Hematopoietic multipotent progenitor cell treated with erythropoietin and hydrocortisone succinate and interleukin-3 and kit ligand, for 4 days (in vitro differentiated cells): ENCODE data around the gene AFF3.

Experiments
- DNase-seq: peaks from one replicate; pipeline ENCODE4 v3.0.0-alpha.2; 2015

The AFF3 gene

DNA sequence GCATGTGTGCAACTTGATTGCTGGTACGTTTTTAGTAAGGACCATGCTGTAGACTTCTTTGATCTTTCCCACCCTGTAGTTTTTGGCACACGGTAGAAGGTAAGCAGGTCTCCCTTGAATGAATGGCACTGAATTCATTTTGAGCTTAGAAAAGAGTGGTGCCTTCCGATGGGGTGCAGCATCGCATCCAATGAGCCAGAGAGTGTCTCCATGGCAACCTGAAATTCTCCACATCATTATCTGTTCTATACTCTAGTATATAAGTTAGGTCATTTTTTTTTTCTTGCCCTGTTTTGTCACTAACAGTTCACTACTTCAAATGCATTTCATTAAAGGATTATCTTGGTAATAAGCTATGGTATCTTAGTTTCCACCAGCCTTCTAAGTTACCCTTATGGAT is 571.4 kb downstream of the AFF3 start:
- no peak for DNase-seq

DNA sequence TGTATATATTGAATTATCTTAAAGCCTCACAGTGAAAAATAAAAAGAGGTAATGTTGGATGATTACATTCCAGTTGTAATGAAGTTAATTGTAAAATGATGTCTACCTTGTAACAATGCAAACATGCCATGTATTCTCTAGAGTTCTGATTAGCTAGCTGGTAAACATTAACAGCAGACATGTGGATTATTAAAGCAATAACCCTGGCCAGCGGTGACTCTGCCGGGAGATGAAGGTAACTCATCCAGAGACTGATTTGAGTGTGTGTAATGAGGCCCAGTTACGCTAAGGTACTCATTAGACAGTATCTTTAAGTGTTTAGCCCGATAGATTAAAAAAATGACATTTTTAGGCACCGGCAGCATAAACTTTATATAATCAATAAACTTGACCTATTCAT is 573.0 kb downstream of the AFF3 start:
- no peak for DNase-seq

DNA sequence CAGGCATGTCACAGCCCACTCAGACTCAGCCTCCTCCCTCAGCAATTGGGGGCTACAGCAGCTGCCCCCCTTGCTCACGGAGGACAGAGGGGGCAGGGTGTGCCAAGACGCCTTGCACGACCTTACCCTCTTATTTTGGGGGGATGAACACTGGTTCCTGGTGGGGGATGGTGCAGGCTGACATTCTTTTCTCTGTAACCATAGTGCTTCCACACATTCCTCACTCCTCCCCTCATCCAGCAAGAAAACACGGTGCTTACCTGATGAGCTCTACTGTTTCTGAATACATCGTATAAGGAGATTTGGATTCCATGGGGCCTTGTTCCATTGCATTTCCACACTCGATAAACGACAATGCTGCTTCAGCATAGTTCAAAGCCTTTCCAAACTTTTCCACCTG is 577.2 kb downstream of the AFF3 start:
- no peak for DNase-seq

DNA sequence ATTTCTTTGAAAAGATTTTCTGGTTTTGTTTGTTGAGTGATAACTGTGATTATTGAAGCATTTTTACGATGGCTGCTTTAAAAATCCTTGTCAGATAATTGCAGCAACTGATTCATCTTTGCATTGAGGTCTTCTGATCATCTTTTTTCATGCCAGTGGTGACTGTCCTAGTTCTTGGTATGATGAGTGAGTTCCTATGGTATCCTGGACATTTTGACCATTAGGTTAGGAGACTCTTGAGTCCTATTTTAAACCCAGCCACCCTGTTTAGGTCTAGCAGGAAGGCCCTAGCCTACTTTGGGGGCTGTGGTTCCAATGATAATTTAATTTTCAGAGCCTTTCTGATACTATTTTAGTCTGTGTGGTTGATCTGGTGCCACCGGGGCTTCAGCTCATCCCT is 579.9 kb downstream of the AFF3 start:
- no peak for DNase-seq

DNA sequence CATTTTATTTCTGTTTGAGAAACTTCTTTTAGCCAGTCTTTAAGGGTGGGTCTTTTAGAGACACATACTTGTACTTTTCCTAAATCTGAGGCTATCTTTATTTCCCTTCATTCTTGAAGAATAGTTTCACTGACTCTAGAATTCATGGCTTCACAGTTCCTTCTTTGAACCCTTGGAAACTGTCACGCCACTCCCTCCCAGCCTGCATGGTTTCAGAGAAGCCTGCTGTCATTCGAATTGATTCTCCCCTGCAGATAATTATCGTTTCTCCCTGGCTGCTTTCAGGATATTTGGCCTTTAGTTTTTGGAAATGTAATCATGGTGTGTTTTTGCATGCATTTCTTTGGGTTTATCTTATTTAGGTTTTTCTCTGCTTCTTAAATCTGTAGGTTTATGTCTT is 580.6 kb downstream of the AFF3 start:
- no peak for DNase-seq

DNA sequence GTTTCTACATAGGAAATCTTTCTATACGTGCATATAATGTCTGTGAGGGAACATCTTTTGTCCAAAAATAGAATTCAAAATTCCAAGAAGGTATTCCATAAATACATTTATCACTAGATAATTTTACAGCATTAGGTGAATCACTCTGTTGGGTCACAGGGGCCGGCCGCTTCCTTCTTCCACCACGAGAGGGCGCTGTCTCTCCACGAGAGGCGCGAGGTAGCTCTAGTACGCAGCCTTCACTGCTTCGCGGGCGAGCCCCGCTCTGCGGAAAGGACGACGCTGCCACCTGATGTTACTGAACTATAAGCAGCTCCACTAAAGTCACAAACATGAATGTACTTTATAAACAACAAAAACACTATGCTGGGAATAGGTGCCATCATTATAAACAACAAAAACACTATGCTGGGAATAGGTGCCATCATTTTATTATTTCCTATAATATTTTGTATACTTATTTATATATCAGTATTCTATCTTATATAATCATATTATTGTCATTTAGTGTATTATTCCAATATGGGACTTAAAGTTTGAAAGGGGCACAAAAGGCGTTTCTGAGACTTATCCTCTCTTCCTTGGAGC is 583.2 kb downstream of the AFF3 start:
- DNase-seq: peak; percentile 89

DNA sequence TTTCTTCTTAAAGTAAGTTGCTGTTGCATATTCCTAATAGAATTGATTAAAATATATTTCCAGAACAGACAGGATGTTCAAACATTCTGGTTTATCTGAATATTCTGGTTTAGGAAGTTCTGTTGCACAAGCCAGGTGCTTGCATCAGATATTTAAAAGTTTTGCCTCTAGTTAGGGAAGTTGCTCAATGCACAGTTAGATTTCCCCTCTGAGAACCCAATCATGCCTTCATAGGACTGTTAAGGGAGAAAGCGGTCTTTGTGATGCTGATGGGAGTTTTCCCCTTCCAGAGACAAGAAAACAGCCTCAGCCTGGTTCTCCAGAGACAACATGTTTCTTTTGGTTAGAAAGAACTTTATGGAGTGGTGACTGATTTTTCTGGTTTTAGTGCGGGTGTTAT is 587.0 kb downstream of the AFF3 start:
- peak; percentile 77 for DNase-seq

DNA sequence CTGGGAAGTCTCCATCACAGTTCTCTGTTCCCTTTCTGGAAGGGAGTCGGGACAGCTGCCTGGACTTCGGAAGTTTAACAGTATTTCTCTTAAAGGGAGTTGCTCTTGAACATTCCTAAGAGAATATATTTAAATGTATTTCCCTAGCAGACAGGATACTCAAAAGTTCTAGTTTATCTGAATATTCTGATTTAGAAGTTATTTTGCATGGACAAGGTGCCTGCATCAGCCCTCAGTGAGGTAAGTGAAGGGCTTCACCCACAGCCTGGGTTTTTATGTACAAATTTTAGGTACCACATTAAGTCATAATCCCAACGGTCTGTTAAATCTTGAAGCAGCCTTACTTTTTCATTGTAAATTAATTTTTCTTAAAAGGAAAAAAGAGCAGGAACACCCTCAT is 587.5 kb downstream of the AFF3 start:
- DNase-seq: no peak

DNA sequence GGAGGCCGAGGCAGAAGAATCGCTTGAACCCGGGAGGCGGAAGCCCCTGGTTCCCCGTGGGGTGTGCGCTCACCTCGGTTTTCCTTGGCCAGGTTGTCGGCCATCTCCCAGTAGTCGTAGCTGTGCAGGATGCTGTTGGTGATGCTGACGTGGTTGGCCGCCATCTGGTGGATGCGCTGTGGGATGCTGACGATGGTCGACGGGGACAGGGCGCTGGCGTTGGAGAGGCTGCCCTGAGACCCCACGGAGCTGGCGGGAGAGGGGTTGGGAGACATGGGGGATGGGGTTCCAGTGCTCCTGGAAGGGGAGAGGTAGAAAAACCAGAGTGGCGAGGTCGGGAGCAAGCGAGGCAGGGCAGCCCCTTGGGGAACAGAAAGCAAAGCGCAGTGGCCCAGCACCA is 588.2 kb downstream of the AFF3 start:
- DNase-seq: no peak

DNA sequence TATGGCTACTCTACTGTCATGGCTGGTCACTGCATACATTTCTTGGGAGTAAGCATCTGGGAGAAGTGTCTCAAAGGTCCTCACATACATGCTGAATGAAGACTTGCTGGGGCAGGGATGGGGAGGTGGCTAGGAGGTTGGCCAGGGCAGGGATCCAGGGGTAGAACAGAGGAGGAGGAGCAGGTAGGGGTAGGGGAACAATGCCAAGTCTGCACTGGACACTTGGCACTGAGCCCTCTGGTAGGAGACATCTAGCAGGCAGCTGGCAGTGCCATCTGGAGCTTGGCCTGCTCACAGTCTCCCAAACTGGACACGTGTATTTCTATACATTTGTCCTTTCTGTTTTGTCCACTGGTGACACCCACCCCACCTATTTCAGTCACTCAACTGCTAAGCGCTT is 589.9 kb downstream of the AFF3 start:
- no peak for DNase-seq

DNA sequence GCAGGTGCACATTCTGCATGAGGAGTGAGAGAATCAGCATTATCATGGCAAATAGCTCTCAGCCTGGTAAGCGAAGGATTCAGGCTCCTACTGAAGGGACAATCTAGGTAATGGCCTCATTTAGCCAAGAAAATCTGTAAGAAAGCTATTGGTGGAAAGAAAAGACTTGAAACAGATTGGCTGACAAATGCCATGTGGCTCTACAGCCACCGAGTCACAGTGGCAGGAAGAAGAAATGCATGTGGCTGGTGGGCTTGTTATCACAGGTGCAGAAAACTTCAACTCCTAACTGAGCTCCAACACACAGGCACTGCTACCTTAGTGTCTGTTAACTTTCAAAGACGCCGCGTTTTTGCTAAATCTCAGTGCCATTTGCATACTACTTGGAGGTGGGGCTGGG is 592.0 kb downstream of the AFF3 start:
- DNase-seq: no peak

DNA sequence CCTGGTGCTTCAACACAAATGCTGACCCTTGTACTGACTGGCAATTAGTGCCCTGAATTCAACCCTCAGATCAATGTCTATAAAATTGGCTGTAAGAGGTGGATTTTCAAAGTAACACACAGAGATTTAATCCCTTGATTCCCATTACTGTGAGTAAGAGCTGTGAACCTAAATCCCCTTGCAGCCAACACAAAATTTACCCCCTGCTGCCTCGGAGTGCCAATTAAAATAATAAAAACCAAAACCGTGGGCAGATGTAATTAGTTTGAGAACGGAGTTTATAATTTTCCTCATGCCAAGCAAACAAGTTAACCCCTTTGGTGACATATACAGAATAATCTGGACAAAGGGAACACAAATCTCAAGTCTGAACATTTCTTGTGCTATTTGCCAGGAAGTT is 596.8 kb downstream of the AFF3 start:
- DNase-seq: no peak

DNA sequence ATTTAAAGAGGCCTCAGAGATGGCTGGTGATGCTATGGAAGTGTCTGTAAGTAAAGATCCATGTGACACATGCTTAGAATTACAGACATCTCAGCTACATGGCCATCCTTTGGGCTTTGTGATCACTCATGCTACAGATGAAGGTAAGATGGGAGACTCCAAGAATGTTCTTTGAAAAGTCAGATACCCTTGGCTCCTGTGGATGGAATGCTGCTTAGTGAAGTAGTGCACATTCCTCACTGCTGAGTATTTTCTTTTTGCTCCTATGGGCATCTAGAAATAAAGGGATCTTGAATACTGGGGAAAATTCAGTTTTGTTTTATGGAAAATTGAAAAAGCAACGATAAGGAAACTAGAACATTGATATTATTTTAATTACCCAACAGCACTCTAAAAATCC is 597.3 kb downstream of the AFF3 start:
- DNase-seq: no peak

DNA sequence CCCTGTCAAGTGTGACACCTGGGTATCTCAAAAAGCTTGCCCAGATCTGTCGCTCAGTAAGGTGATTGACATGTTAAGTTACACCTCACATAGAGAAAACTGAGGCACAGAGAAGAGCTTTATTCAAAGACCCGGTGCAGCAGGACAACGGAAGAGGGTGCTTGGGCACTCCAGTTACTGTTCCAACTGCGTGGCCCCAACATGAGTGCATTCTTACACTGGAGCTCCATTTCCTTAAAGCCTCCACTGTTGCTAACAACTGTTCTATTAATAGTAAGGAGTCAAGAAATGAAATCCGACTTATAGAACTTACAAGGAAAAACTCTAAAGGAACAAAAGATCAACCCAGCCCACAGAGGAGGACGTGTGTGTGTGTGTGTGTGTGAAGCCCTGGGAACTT is 597.8 kb downstream of the AFF3 start:
- no peak for DNase-seq

DNA sequence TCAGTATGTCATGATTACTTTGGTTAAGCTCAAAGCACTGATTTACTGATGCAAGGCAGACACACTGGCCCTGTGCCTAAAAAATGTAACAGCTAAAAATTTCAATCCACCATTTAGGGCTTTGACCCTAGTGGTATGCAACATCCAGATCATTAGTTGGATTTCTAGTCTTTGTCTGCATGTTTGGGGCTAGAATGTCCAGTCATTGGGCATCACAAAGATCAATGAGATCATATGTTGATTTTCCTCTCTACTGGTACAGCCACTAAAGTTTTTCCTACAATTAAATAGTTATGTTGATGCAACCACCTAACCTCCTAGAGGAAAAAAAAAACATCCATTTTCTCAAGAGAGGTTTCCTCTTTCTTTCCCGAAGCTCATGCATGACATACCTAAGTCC is 599.1 kb downstream of the AFF3 start:
- DNase-seq: no peak

DNA sequence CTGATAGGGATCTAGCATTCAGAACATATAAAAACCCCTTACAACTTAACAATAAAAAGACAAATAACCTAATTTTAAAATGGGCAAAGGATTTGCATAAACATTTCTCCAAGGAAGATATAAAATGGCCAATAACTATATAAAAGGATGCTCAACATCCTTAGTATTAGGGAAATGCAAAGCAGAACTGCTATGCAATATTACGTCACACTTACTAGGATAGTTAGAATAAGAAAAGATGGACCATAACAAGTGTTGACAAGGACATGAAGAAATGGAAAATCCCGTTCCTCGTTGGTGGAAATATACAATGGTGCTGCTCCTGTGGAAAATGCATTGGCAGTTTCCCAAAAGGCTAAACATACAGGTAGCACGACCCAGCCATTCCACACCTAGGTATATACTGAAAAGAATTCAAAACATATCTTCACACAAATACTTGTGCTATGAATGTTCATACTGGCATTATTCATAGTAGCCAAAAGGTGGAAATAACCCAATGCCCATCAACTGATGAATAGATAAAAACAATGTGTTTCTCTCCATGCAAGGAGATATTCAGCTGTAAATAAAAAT is 604.4 kb downstream of the AFF3 start:
- no peak for DNase-seq

DNA sequence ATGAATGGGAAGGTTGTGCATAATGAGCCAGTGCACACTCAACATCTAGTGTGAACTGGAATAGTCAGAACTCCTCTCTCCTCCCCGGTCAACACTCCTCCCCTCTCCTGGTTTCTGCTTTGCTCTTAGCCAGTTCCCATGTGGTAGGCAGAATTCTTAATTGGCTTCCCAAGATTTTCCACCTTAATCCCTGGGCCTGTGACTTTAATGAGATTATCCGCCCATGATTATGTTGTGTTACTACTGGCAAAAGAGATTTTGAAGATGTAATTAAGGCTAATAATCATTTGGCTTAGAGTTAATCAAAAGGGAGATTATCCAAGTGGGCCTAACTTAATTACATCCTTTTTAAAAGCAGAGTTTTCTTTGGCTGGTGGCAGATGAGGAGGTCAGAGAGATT is 618.3 kb downstream of the AFF3 start:
- DNase-seq: no peak

DNA sequence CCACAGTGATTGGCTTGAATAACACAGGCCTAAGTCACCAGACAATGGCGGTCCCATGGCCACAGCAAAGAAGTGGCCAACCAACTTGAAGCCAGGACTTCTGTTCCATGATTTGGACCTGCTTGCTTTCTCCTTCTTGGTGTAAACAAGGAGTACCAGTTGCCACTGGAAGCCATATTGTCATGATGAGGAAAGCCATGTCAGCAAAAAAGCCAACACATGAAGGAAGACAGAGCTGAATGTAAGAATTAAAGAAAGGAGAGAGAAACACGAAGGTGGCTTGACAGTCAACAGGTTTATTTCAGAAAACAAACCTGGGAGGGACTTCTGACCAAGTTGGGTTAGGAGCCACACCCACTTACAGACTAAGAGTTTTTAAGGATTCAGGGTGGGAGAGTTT is 620.2 kb downstream of the AFF3 start:
- DNase-seq: no peak

DNA sequence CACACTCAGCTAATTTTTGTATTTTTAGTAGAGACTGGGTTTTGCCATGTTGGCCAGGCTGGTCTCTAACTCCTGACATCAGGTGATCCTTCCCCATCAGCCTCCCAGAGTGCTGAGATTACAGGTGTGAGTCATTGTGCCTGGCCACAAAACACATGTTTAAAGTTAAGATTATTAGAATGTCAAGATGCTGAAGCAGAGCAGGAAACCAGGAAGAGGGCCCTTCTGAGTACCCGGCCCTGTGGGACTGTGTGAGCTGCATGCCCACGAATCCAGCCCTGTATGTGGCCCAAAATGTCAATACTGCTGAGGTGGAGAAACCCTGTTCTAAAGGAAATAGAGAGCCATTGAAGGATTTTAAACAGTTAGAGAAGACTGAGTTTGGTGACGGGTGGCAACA is 621.6 kb downstream of the AFF3 start:
- DNase-seq: no peak

DNA sequence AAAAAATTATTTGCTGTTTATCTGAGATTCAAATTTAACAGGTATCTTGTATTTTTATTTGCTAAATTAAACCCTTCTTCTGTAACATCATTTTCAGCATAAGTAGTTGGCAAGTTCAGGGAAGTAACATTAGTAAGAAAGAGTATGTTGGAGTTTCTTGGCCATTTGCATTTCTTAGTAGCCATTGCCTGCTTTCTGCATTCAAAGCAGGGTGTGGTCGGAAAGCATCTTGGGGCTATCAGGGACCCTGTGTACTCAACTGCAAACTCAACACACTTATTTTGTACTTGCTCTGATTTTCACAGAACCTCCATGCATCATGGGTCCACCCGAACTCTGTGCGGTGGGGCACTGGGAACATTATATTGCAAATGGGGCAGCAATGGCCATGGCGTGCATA is 622.2 kb downstream of the AFF3 start:
- DNase-seq: no peak

DNA sequence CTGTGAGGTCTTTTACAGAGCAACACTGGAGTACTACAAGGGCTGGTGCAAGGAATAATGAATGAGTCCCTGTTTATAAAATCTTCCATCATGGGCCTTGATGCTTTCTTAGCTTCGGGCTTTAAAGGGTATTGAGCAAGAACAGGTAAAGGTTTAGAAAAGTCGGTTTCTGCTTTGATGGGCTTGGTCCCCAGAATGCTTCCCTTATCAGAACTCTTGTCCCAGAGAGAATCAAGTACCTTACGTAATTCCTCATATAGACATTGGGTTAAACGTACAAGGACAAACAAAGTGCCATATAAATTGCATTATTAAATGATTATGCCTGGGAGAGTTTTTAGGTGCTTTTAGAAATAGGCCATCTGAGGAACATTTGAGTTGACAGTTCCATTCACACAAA is 628.0 kb downstream of the AFF3 start:
- no peak for DNase-seq

DNA sequence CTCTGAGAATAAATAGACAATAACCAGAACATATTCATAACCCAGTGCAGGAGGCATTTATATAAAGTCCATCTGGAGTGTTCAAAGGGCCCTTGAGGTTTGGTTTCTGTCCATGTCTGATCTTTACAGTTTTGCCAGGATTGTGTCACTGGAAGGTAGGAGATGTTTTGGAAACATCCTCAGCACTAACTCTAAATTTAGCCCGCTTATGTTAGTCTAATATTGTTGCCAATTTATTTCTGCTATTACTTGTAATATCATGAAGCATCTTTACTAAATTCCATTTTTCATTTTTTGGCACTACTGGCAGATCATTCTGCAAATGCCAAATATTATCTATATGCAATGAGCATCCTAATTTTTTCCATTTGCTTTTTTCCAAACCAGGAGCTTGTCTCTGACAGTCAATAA is 630.2 kb downstream of the AFF3 start:
- DNase-seq: no peak

DNA sequence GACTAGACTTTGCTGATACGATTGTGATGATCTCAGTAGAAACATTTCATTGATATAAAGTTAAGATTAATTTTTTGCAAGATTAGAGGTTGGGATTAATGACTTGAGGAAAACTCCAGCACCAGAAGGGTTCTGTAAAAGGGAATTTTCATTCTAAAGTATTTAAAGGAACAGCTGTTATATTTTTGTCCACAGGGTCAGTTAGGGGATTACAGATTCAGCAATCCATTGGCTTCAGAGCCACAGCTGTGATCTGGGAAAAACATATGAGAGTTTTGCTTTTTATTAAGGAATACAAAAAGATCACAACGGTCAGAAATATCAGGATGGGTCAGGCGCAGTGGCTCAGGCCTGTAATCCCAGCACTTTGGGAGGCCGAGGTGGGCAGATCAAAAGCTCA is 633.0 kb downstream of the AFF3 start:
- no peak for DNase-seq

DNA sequence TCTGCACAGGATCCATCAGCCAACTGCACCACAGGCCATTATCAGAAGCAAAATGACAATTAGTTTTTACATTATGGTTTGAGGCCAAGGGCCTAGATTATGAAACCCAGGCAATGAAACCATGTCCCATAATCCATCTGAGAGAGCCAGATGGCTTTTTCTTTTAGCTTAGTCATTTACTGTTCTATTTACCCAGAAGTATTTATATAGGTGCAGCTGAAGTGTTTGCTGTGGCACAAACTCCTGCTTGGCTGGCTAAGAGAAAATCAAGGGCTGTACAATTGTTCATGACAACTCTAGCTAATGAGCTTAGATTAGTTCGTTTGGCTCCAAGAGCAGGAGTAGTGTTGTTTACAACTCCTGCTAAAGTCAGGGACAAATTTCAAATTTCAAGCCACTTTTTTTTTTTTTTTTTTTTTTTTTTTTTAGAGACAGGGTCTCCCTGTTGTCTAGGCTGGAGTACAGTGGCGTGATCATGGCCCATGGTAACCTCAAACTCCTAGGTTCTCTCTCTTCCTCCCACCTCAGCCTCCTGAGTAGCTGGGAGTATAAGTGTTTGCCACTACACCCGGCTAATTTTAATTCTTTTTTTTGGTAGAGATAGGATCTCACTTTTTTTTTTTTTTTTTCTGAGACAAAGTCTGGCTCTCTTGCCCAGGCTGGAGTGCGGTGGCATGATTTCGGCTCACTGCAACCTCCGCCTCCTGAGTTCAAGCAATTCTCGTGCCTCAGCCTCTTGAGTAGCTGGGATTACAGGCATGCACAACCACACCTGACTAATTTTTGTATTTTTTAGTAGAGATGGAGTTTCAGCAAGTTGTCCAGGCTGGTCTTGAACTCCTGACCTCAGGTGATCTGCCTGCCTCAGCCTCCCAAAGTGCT is 634.2 kb downstream of the AFF3 start:
- DNase-seq: peak; percentile 40
